Activated CD4-positive, alpha-beta T cell treated with anti-CD3 and anti-CD28 coated beads for 24 hours (primary cell): ENCODE measurements around the gene CACNG8.

Experiments used
- DNase-seq, 2 donors: peaks; one replicate each; pipeline ENCODE4 v3.0.0-alpha.2; 2020; ENCODE audit warnings: low read depth in 2 of 2

The CACNG8 gene

DNA sequence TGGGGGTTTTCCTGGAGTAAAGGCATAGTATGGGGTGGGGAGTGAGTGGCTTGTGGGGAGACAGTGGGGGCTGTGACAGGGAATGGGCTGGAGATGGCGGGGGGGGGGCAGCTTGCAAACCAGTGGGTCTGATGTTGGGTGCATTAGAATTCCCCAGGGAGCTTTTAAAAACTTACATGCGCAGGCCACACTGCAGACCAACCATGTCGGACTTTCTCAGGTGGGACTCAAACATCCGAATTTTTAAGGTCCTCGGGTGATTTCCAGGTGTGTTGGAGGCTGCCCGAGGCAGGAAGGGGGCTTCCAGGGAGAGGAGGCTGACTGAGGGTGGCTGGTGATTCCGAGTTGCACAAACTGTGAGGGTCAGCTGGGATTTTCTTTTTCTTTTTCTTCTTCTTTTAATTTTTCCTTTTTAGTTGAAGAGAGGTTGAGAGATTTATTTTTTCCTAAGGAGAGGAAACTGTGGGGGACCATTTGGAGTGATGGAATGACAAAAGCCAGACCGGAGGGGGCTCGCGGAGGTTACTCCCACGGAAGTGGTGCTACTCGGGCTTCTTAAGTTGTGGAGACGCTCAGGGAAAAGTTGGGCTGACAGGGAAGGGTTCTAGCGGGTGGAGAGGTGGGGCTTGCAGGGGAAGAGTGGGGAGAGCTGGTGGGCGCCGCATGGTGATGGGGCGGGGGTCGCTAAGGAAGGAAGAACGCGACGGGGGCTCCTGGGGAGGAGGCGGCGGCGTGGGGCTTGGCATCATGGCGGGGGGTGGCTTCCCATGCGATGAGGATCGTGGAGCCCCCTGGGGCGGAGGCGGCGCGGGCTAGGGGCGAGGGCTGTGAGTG, 997 bp upstream of the CACNG8 start:
- DNase-seq = no peak

DNA sequence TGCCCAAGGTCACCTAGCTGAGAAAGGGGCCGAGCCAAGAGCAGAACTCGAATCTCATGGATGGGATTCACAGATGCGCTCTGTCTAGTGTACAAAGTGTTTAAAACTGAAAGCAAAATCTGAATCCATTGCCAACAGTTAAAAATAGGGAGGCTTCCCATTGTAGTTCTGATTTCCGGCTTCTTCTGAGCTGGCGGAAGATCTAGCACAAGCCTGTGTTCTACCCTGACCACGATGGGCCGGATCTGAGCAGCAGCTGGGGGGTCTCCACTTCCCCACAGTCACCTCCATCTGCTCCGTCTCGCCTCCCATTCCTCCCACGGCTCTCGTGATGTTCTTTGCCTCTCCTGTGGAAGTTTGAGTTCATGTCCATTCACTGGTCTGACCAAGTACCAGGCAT, 2.4 kb downstream of the CACNG8 start:
- no peak for DNase-seq

DNA sequence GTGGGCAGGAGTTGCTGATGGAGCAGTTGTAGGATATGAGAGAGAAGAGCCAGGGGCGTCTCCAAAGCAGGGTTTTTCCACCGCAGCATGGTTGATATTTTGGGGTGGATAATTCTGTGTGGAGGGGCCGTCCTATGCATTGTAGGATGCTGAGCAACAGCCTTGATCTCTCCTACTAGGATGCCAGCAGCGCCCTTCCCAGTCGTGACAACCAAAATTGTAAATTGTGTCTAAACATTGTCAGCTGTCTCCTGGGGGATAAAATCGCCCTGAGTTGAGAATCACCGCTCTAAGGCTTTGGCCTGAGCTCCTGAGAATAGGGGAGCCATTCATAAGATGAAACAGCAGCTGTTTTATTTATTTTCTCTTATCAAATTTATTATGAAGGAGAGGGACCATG, 4.2 kb downstream of the CACNG8 start:
- no peak for DNase-seq

DNA sequence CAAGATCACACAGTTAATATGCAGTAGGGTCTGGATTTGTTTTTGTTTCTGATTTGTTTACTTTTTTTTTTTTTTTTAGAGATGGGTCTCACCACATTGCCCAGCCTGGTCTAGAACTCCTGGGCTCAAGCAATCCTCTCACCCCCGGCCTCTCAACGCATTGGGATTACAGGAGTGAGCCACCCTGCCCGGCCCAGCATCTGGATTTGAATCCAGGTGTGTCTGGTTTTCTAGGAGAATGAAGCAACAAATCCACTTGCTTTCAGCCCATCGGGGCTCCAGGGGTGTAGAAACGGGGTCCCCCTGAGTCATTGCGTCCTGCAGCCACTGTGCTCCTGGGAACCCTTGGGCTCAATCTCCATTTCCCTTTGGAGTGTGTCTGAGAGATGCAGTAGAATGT, 6.6 kb downstream of the CACNG8 start:
- no peak for DNase-seq

DNA sequence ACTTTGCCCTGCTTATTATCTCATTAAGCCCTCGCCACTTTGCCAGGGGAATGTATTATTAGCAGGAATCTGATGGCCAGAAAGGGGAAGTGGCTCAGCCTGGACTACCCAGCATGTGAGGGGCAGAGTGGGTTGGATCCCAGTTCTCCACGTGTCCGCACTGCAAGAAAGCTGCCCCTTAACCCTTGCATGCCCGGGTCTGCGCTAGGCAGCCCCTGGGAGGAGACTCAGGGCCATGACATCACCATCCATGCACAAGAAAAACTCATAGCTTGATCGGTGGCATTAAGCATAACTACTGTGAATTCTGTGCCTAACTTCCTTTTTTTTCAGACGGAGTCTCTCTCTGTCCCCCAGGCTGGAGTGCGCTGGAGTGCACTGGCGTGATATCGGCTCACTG, 8.9 kb downstream of the CACNG8 start:
- DNase-seq = no peak

DNA sequence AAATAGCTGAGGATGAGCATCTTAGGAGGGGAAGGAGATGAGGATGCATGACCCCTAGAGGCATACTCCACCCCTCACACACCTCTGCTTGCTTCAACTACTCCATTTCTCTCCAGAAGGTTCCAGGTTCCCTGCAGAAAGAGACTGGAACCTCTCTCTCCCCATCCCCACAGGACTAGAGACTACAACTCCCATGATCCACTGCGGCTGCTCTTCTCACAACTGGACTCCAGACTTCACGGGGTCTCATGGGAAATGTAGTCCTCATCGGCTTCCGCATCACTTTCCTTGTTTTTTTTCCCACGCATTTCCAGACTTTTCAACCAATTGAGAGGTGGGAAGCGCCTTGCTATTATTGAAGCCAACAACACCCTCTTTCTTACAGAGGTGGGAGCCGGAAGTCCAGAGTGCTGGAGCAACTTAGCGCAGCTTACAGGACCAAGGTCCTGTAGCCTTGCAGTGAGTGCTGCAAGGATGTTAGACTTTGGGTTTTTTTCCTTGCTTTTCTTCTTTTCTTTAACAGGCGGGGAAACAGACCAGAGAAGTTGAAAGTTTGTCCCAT, 14.8 kb downstream of the CACNG8 start:
- DNase-seq = peak; percentile 44 to 46

DNA sequence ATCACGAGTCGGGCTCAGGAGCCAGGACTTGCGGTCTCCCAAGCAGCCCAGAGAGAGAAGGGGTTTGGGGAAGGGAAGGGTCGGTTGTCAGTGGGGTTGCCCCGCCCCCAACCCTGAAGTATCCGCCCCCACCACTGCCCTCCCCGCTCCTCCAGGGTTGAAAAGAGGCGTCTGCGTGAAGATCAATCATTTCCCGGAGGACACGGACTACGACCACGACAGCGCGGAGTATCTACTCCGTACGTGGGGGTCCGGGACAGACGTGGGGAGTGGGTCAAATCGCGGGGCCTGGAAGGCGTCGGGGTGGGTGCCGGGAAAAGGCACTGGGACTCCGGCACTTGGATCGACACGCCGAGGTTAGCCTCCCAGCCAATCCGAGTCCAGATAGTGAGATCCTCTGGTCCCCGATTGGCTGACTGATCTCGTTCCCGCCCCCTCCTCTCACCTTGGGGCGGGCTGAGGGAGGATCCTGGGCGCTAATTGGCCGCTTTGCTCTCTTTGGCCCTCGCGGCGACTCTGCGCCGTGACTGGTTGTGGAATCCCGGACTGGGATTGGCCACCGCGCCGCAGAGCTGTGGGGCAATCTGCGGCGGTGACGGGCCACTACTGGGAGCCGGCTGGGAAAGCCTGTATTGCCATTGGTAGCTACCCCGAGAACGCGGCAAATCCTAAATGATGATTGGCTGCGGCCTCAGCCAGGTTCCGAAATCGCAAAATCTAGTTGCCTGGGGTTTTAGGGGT, 15.4 kb downstream of the CACNG8 start:
- DNase-seq = no peak

DNA sequence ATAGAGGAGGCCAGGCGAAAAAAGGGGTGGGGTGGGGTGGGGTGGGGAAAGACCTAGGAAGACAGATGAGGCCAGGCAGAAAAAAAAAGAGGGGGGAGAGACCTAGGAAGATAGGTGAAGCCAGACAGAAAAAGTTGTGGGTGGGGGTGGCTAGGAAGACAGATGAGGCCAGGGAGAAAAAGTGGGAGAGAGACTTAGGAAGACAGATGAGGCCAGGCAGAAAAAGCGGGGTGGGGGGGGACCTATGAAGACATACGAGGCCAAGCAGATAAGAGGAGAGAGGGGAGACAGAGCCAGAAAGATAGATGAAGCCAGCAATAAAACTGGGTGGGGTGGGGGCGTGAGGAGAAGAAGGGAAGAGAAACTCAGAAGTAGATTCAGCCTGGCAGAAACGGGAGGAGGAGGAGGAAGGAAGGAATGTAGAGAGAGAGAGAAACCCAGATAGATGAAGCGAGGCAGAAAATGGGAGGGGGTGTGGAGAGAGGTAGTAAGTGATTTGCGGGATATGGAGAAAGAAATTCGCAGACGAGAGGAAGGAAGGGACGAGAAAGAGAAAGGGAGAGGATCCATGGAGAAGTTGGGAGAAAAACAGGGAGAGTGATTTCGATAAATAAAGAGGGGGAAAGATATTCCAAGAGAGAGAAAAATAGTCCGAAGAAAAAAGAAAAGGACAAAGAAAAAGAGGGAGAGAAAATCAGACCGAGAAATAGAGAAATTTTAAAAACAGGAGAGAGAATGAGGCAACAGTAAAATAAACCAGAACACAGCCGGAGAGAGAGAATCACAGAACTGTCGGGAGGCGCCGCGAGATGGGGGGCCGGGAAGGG, 16.5 kb downstream of the CACNG8 start:
- no peak for DNase-seq

DNA sequence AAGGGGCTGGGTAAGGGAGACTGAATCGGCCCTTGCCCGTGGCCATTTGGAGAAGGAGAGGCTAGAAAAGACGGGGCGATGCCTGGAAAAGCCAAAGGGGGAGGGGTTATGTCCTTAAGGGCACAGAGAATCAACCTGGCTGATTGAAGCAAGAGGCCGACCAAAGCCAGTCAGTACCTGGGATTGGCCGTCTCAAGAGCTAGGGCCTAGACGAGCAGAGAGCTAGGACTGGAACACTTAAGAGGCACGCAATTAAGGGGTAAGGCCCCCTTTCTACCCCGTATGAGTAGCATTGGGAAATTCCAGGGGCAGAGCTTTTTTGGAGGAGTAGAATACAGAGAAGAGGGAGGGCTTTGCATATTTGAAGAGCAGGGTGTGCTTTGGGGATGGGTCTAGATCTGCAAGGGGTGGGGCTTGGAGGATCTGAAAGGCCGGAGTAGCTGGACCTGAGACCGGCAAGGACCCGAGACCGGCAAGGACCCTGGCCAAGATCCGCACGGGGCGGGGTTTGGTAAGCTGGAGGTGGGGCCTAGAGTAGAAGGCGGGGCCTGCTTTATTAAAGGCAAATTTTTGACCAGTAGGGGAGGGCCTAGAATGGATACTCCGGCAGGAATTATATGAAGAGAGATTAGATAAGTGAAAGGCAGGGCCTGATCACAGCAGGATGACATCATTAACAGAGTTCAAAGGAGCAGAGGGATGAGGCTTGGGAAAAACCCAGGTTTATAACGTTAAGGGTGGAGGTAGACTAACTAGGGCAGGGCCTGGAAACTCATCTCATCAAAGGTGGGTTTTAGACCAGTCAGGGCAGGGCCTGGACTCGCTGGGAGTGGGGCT, 18.0 kb downstream of the CACNG8 start:
- no peak for DNase-seq

DNA sequence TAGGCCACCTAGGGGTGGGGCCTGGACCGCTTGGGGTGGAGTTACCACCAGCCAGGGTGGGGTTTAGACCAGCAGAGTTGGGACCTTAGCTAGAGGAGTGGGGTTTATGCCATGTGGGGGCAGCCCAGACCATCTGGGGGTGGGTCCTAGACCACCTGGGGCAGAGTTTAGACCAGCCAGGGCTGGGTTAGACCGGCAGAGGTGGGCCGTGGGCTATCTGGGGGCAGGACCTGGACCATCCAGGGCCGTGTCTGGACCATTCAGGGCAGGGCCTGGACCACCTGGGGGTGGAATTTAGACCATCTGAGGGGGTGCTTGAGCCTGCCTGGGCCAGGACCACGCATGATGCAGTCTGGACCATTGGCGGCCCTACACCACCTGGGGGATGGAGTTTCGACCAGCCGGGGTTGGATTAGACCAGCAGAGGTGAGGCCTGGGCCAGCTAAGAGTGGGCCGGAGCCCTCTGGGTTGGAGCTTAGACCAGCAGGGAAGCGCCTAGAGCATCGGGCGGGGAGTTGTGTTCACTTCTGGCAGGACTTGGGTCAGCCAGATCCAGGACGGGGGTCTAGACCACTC, 18.7 kb downstream of the CACNG8 start:
- DNase-seq = no peak

DNA sequence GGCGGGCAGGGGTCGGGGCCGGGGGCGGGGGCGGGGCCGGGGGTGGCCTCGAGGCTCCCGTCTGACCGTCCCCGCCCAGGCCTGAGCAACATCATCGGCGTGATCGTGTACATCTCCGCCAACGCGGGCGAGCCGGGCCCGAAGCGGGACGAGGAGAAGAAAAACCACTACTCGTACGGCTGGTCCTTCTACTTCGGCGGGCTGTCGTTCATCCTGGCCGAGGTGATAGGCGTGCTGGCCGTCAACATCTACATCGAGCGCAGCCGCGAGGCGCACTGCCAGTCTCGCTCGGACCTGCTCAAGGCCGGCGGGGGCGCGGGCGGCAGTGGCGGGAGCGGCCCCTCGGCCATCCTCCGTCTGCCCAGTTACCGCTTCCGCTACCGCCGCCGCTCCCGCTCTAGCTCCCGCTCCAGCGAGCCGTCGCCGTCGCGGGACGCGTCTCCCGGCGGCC, 19.3 kb downstream of the CACNG8 start:
- DNase-seq = no peak

DNA sequence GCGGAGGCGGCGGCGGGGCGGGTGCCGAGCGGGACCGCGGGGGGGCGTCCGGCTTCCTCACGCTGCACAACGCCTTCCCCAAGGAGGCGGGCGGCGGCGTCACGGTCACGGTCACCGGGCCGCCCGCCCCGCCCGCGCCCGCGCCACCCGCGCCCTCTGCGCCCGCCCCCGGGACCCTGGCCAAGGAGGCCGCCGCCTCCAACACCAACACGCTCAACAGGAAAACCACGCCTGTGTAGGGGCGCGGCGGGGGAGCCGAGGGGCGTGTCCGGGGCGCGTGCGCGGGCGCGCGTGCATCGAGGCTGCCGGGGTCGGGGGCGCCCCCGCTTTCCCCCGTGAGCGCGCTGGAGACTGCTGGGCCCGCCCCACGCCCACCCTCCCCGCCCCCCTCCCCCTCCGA, 19.9 kb downstream of the CACNG8 start:
- no peak for DNase-seq

DNA sequence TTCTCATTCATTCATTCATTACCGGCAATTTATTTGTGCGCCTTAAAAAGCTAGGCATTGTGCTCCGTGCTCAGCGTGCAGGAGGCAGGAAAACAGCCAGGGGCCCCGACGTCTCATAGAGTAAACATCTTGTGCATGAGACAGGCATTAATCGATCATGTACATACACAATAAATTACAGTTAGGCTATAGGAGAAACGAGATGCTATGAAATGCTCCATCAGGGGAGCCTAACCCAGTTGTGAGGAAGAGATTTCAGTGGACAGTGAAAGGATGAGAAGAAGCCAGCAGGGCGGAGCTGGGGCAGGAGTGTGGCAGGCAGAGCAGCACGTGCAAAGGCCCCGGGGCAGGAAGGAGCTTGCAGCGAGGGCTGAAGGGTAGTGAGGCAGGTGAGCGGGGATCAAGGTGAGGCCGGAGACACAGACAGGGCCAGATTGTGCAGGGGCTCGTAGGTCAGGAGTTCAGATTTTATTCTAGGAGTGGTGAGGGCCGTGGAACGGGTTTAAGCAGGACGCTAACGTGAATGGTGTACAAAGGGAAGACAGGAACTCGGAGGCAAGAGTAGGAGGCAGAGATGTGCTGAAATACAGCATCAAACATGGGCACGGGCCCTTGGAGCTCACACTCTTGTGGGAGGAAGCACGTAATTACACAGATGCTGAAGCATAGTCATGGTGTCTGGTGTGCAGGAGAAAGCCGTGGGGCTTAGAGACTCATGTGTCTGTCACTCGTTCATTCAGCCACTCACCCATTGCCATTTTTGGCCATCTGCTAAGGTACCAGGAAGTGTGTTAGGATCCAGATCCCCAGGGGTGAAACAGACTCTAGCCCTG, 20.9 kb downstream of the CACNG8 start:
- DNase-seq = no peak

DNA sequence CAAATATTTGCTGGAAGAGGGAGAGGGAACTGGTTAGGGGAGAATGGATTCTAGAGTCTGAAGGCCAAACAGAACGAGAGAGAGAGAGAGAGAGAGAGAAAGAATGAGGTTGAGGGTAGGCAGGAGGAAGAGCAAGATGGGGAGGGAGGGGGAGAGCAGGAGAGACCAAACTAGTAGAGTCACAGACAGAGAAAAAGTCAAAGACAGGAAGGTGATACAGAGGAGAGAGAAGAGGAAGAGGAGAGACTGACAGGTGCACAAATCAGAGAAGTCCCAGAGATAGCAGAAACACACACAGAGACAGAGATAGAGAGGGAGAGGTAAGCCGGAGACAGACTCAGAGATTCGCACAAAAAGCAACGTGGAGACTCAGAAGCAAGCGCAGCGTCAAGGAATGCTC, 23.1 kb downstream of the CACNG8 start:
- no peak for DNase-seq

DNA sequence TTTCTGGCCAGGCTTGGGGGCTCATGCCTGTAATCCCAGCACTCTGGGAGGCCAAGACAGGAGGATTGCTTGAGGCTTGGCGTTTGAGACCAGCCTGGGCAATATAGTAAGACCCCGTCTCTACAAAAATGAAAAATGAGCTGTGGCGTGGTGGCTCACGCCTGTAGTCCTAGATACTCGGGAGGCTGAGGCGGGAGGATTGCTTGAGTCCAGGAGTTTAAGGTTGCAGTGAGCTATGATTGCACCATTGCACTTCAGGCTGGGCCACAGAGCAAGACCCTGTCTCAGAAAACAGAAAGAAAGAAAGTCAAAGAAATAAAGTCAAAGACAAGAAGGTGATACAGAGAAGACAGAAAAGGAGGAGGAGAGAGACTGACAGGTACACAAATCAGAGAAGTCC, 26.2 kb downstream of the CACNG8 start:
- no peak for DNase-seq

DNA sequence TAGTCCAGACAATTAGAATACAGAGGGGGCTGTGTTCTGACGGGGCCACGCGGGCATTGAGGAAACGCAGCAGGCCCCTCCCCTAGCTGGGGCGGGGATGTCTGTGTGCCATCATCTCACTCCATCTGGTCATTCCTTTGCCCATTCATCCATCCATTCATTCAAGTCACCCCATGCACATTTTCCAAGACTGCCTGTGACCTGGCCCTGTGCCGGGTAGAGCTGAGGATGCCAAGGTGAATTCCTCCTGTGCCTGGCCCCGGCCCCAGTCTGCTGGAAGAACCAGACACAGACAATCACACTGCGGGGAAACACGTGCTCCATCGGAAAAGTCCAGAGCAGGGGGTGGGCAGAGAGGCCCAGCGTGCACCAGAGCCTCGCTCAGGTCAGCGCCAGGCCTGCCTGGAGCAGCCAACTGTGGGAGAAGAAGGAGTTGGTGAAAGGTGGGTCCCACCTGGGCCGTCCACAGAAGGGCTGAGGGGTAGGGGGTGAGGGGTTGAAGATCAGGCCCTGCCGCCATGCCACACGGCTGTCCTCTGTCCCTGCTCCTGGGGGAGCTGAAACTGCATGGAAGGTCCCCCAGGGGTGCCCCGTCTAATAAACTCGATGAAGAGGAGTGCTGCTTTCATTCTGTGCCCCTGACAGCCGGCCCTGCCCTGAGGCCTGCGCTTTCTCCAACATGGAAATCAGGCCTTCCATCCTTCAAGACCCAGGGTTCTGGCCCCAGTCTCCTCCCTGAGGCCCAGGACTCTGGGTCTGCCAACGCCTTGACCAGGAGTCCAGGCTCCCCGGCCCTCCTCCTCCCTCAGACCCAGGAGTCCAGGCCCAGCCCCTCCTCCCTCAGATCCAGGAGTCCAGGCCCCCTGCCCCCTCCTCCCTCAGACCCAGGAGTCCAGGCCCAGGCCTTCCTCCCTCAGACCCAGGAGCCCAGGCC, 27.1 kb downstream of the CACNG8 start:
- no peak for DNase-seq

DNA sequence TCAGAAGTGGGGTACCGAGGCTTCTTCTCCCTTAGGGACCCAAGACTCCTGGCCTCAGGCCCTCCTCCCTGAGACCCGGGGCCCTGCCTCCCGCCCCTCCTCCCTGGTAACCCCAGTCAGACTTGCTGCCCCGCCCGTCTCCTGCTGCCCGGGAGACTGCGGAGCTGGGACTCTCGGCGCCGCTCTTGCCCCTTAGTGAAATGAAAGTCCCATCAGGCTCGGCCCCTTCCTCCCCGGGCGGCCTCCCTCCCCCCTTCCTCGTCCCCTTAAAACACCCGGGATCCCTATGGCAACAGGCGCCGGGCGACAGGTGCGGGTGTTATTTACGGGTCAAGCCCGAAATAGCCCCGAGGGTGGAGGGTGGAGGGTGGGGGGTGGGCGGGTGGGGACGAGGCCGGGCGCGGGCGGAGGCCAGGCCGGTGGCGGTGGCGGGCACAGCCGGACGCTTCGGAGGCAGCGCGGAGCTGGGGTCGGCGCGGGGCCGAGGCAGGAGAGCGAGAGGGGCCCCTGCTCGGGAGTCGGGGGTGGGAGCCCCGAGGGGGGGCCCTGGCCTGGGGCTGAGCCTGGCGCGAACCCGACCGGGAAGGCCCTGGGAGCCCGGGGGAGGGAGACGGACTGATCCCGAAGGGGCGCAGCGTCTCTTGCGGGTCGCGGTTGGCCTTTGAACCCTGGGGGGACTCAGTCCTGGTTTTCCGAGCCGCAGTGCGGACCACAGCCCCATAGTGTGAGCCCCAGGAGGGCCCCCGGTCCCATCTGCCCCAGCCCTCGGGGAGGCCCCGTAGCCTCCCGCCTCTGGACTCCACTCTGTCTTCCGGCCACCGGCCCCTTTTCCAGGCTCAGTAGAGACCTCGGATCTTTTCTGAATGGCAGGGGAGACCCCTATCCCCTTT, 28.7 kb downstream of the CACNG8 start, which contains the start of gene CACNG6:
Gene CACNG6, plus strand, starts transcription at position 414 of the 890 bp plus-strand sequence. CDS start 1,241 bp downstream, outside the sequence.
- no peak for DNase-seq

DNA sequence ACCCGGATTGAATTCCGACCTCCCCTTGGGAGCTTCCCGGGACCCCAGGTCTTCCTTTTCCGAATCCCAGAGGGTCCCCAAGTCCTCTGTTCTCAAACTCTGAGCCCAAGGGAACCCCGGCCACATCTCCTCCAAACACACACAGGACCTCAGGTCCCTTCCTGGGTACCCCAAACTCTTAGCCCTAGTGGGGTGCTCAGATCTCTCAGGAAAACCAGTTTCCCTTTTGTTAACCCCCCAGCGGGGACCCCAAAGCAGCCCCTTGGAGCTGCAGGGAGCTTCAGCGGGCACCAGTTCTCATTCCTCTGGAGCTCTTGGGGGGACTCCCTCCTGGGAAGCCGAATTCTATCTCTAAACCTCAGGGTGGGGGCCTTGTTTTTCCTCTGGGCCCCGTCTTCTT, 29.5 kb downstream of the CACNG8 start:
- no peak for DNase-seq
